MM.1S (cell line): ENCODE data around the gene COL18A1.

Experiments used
- DNase-seq: peaks from one replicate; pipeline ENCODE4 v3.0.0-alpha.2; 2015
- H2AFZ ChIP-seq: fragments of 300-600 bp; sonication (generic); 2 replicates; pipeline ENCODE4 v1.6.0; 2016; ENCODE audit warnings: antibody characterized with exemption, low read length
- H3F3A ChIP-seq: fragments of 300-600 bp; sonication (generic); 2 replicates; pipeline ENCODE4 v1.6.1; 2016; ENCODE audit warnings: mild to moderate bottlenecking, antibody characterized with exemption, low read length, moderate library complexity, mixed read lengths; ENCODE audit not compliant: insufficient read depth
- H3K27ac ChIP-seq: fragments of 300-600 bp; sonication (generic); 2 replicates; pipeline ENCODE4 v1.5.1; 2016; ENCODE audit warnings: mild to moderate bottlenecking, low read length
- H3K27me3 ChIP-seq: fragments of 300-600 bp; sonication (generic); replicated peaks from 2 replicates; pipeline ENCODE4 v1.6.0; 2016; ENCODE audit warnings: low read length; ENCODE audit not compliant: insufficient read depth
- H3K36me3 ChIP-seq: fragments of 300-600 bp; sonication (generic); replicated peaks from 2 replicates; pipeline ENCODE4 v1.6.1; 2016; ENCODE audit warnings: mild to moderate bottlenecking, low read length, mixed read lengths; ENCODE audit not compliant: insufficient read depth
- H3K4me1 ChIP-seq: fragments of 300-600 bp; sonication (generic); 2 replicates; pipeline ENCODE4 v1.6.1; 2016; ENCODE audit warnings: low read length, mixed read lengths
- H3K4me2 ChIP-seq: fragments of 300-600 bp; sonication (generic); 2 replicates; pipeline ENCODE4 v1.6.0; 2016; ENCODE audit warnings: low read depth, low read length
- H3K4me3 ChIP-seq: fragments of 300-600 bp; sonication (generic); 2 replicates; pipeline ENCODE4 v1.5.1; 2016; ENCODE audit warnings: low read length, mixed read lengths
- H3K79me2 ChIP-seq: fragments of 300-600 bp; sonication (generic); 2 replicates; pipeline ENCODE4 v1.6.1; 2016; ENCODE audit warnings: mixed run types, low read length, mixed read lengths
- H3K9ac ChIP-seq: fragments of 300-600 bp; sonication (generic); 2 replicates; pipeline ENCODE4 v1.6.1; 2016; ENCODE audit warnings: low read length, mixed read lengths
- H3K9me2 ChIP-seq: fragments of 300-600 bp; sonication (generic); replicated peaks from 2 replicates; pipeline ENCODE4 v1.6.1; 2016; ENCODE audit warnings: mild to moderate bottlenecking, low read length, mixed read lengths; ENCODE audit not compliant: insufficient read depth
- H3K9me3 ChIP-seq: fragments of 300-600 bp; sonication (generic); replicated peaks from 2 replicates; pipeline ENCODE4 v1.6.1; 2016; ENCODE audit warnings: mild to moderate bottlenecking, low read length, mixed read lengths; ENCODE audit not compliant: insufficient read depth
- H4K20me1 ChIP-seq: fragments of 300-600 bp; sonication (generic); 2 replicates; pipeline ENCODE4 v1.6.1; 2016; ENCODE audit warnings: mild to moderate bottlenecking, low read length, moderate library complexity, mixed read lengths; ENCODE audit not compliant: insufficient read depth
- CTCF ChIP-seq: fragments of 300-600 bp; sonication (generic); IDR thresholded peaks from 2 replicates; pipeline ENCODE4 v1.5.1; 2016; ENCODE audit warnings: antibody characterized with exemption, low read length, mixed read lengths
- EZH2 ChIP-seq: fragments of 300-600 bp; sonication (generic); optimal IDR thresholded peaks from 2 replicates; pipeline ENCODE3; 2017; ENCODE audit warnings: low read depth, mild to moderate bottlenecking, antibody characterized with exemption, low read length, mixed read lengths
- EZH2phosphoT487 ChIP-seq: fragments of 300-600 bp; sonication (generic); IDR thresholded peaks from 2 replicates; pipeline ENCODE4 v1.6.1; 2018; ENCODE audit warnings: antibody characterized with exemption, low read length

COL18A1 gene

GRCh38 chr21:45356653-45357435 is 48.1 kb upstream of the COL18A1 start:
- Histone ChIP-seq H3K27me3 (peaks cover 100% of the 10 kb centered on the region), H3K36me3 (no peaks in the 10 kb centered on the region), H2AFZ (no peak overlapping the region), H3K79me2 (no peaks in the 10 kb centered on the region), H3K4me1 (no peaks in the 10 kb centered on the region), H3K27ac (no peak overlapping the region), H3K4me2 (no peak overlapping the region), H3K4me3 (no peak overlapping the region), H3F3A (no peaks in the 10 kb centered on the region), H4K20me1 (no peaks in the 10 kb centered on the region), H3K9ac (no peak overlapping the region), H3K9me3 (no peaks in the 10 kb centered on the region), H3K9me2 (no peaks in the 10 kb centered on the region)
- TF ChIP-seq CTCF = no peak
- no peak for TF ChIP-seq EZH2
- no peak; the same call in 1 of the 2 replicates for TF ChIP-seq EZH2phosphoT487
- no peak for DNase-seq

- Histone ChIP-seq H3K9me2 (no peaks in the 10 kb centered on the region), H3K27ac (no peak overlapping the region), H3K4me3 (no peak overlapping the region), H3K9me3 (no peaks in the 10 kb centered on the region), H3K36me3 (no peaks in the 10 kb centered on the region), H3F3A (no peaks in the 10 kb centered on the region), H3K4me2 (no peak overlapping the region), H4K20me1 (no peaks in the 10 kb centered on the region), H2AFZ (no peak overlapping the region), H3K9ac (no peak overlapping the region), H3K79me2 (no peaks in the 10 kb centered on the region), H3K4me1 (no peaks in the 10 kb centered on the region), H3K27me3 (peaks cover 100% of the 10 kb centered on the region)
- TF ChIP-seq EZH2phosphoT487 (no peak), EZH2 (no peak), CTCF (no peak)
- DNase-seq = no peak
Observed at GRCh38 chr21:45357436-45358260, 47.3 kb upstream of the COL18A1 start.

- Histone ChIP-seq H3K36me3 (no peaks in the 10 kb centered on the region), H4K20me1 (no peaks in the 10 kb centered on the region), H3K27ac (no peak overlapping the region), H2AFZ (no peak overlapping the region), H3K4me2 (no peak overlapping the region), H3K9me3 (no peaks in the 10 kb centered on the region), H3K9ac (no peak overlapping the region), H3K27me3 (peaks cover 100% of the 10 kb centered on the region), H3K9me2 (no peaks in the 10 kb centered on the region), H3K4me1 (no peaks in the 10 kb centered on the region), H3K4me3 (no peak overlapping the region), H3F3A (no peaks in the 10 kb centered on the region), H3K79me2 (no peaks in the 10 kb centered on the region)
- DNase-seq = no peak
- TF ChIP-seq EZH2 = no peak
- TF ChIP-seq CTCF = no peak
- no peak for TF ChIP-seq EZH2phosphoT487
Observed at GRCh38 chr21:45358261-45358670, 46.7 kb upstream of the COL18A1 start.
